DMS153 treated with DMSO at 0.1 percent for 48 hours (cell line): ENCODE results near the gene ZRANB3.
A peak's percentile ranks its signal among the peaks of the same experiment; 100 is the strongest.
"Not testable (repeated sequence)": the region's sequence is repeated elsewhere in the genome, so short reads cannot be mapped to it uniquely, and the experiment has no call there.

ENCODE experiments used
- DNase-seq: peaks from one replicate; lab custom pipeline; 2025; ENCODE audit not compliant: unreplicated experiment; lab: John Stamatoyannopoulos, UW

Gene ZRANB3

DNA sequence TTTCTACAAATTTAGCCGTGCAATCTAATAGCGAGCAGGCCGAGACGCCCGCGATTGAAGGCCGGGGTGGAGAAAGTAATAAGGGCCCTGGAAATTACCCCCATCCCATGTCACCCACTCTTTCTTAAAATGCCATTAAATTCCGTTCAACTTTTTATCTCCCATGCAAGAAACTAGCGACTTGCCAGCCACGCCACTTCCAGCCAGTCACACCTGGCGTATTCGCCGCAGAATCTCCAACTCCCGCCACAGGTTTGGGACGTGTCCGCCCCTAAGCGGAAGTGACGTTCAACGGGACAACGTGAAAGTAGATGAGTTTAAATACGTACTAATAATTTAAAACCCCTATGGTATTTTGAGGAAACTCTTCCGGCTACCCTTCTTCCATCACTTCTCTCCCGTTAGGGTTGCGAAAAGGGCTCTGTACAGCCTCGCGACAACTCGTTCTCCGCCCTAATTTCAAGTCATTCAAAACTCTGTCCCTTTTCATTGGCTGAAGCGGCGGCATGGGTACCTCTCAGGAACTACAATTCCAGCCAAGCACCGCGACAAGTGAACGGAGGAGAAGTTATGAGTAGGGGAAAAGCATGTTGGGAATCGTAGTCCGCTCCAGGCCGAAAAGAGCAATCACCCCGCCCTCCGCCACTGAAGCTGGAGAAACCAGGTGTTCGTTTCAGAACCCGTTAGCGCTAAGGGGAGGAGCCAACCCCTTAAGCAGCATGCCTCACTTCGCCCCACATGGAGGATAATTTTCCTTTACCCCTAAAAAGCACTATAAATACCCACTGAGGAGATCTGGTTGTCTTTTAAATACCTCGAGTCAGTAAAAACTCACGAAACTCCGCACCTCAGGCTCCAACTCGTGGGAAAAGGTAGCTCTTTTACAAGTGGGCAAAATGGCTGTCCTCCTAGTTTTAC, at the start of gene ZRANB3:
Gene ZRANB3, minus strand, starts transcription at position 906 of the 918 bp plus-strand sequence.
- peak; percentile 97 for DNase-seq

- no peak for DNase-seq
Measured at GRCh38 chr2:135573620-135574019, 42.6 kb upstream of the ZRANB3 start.

DNA sequence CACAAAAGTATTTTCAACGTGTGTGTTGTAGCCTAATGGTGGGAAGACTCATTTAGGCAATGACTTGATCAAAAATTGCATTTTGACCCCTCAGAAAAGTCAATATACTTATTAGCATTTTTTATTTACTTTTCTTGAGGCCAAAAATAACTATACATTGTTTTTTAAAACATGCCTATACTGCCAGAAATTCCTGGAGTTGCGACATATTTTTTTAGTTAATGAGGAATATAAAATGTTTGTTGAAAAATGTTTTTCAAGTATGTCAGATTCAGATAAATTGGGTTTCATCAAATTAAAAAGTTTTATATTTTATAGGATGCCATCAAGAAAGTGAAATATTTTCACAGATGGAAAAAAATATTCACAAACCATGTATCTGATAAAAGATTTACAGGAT, 39.9 kb upstream of the ZRANB3 start:
- DNase-seq = no peak

GRCh38 chr2:135563793-135564192, 32.8 kb upstream of the ZRANB3 start:
- DNase-seq = no peak

GRCh38 chr2:135561925-135562324, 30.9 kb upstream of the ZRANB3 start:
- DNase-seq = no peak

- no peak for DNase-seq
Measured at GRCh38 chr2:135557530-135557929, 26.5 kb upstream of the ZRANB3 start.

- no peak for DNase-seq
Measured at GRCh38 chr2:135555311-135555710, 24.3 kb upstream of the ZRANB3 start.

GRCh38 chr2:135552887-135553286, 21.9 kb upstream of the ZRANB3 start:
- no peak for DNase-seq

DNA sequence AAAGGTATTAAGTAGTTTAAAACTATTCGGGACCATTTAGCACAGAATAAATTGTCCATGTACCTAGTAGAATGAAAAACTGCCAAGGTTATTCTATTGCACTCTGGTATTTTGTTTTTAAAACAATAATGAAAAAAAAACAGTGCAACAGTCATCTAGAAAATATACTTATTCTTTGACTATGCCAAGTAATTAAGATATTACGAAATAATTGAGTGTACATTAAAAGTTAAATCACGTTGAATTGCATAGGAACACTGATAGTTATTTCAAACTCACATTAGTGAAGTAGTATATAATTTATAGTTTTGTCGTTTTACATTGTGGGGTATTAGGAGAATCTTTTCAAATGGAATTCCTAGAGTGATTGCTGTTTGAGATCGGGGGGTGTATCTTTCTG, 20.3 kb upstream of the ZRANB3 start:
- DNase-seq = no peak

DNA sequence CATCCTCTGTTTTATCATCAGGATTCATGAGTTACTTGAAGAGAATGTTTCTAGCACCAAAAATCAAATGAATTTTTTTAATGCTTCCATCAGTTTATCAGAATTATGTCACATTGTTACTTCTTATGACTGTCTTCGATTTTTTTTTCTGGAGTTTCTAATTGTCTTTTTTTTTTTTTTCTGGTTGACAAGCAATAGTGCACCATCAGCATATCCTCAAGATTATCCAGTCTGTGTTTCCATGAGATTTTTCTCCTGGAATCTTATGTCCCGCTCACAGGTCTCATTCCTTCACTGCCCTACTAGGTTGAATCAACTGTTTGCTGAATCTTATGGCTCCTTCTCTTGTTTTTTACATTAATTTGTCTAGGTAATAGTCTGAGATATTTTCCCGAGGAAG, 16.3 kb upstream of the ZRANB3 start:
- DNase-seq = no peak

- no peak for DNase-seq
Measured at GRCh38 chr2:135546436-135546835, 15.4 kb upstream of the ZRANB3 start.

- not testable (repeated sequence) for DNase-seq
Measured at GRCh38 chr2:135533545-135533944, 2.5 kb upstream of the ZRANB3 start.

DNA sequence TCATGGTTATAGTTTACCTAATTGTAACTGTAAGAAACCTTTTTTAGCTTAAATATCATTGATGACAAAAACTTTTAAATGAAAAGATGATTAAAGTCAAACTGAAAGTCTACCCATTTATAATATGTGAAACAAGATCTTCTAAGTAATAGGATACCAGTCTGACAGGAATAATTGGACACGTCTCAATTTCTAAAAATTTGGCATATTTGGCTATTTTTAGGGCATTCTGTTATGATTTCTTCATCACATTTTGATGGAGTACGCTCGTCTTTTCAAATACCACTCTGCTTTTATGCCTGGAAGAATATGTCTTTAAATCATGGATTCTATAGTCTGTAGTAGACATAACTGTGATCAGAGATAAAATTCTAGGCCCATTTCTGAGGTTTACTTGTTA, 1.6 kb upstream of the ZRANB3 start:
- DNase-seq = no peak

- DNase-seq = peak; percentile 97
Measured at GRCh38 chr2:135531231-135532197, 496 bp upstream of the ZRANB3 start, which contains the start of gene R3HDM1. Gene R3HDM1 (plus strand): TSS chr2:135531484. CDS start chr2:135604846, 73,362 bp downstream.

DNA sequence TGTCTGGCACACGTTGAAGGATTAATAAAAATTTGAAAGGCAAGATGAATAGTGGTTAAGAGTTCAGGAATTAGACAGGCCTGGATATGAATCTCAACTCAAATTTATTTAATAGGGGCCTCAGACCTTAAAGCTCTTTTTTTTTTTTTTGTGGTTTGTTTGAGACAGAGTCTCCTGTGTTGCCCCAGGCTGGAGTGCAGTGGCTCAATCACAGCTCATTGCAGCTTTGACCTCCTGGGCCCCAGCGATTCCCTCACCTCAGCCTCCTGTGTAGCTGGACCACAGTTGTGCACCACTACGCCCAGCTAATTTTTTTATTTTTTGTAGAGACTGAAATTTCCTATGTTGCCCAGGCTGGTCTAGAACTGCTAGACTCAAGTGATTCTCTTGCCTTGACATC, 3.0 kb downstream of the ZRANB3 start:
- DNase-seq = no peak

GRCh38 chr2:135525786-135526185, 5.2 kb downstream of the ZRANB3 start:
- DNase-seq = no peak

GRCh38 chr2:135512099-135512498, 18.9 kb downstream of the ZRANB3 start:
- no peak for DNase-seq

DNA sequence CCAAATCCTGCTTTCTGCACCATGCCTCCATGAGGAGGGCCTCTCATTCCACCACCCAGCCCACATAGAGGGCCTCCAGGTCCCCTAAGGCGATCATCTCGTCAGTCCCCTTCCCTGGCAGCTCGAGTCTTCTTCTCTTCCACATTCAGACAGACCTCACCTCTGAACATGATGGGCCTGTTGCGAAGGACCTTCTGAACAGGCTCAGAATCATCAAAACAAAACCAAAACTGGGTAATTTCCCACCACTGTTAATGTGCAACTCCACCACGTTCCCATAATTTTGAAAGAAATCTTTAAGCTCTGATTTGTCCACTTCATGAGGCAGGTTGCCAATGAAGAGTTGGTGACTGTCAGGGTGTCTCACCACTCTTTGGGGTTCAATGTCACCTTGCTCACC, 20.4 kb downstream of the ZRANB3 start:
- DNase-seq = no peak

- no peak for DNase-seq
Measured at GRCh38 chr2:135504811-135505210, 26.2 kb downstream of the ZRANB3 start.

DNA sequence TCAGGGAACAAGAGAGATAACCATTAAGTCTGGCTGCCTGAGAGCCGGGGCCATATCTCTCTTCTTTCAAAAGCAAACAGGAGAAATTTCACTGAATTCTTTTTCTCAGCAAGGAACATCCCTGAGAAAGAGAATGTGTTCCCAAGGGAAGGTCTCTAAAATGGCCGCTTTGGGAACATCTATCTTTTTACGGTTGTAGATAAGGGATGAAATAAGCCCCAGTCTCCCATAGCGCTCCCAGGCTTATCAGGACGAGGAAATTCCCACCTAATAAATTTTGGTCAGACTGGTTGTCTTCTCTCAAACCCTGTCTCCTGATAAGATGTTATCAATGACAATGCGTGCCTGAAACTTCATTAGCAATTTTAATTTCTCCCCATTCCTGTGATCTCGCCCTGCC, 32.4 kb downstream of the ZRANB3 start:
- DNase-seq = not testable (repeated sequence)

DNA sequence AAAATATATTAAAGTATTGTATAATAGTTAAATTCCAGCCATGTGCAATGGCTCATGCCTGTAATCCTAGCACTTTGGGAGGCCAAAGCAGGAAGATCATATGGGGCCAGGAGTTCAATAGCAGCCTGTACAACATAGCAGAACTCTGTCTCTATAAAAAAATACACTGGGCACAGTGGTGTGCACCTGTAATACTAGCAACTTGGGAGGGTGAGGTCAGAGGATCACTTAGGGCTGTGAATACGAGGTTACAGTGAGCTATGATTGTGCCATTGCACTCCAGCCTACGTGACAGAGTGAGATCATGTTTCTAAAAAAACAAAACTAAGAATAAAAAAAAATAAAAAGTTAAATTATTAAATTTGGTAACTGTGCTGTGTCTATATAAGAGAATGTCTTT, 36.1 kb downstream of the ZRANB3 start:
- no peak for DNase-seq

DNA sequence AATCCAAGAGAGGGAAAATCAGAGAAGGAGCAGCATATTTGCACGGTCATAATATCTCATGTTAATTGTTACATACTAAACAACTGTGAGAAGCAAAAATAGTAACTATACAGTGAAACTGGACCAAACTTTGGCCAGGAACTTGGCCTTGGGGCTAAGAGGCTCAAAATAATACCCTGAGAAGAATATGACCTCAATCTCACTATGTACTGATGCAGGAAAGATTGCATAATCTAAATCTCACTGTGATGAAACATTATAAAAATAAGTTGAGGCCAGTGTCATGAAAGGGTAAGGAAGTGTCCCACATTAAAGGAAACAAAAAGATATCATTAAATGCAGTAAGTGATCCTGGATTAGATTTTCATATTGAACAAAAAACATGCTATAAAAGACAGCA, 36.5 kb downstream of the ZRANB3 start:
- no peak for DNase-seq
